Astrocyte of the spinal cord (primary cell): ENCODE data around the gene TTC7B.

Experiments
- DNase-seq: peaks from one replicate; pipeline ENCODE4 v3.0.0; 2011; ENCODE audit warnings: low read depth, low spot score
- H3K4me3 ChIP-seq: 2 replicates; pipeline ENCODE4 v1.5.1; 2011; ENCODE audit warnings: low read depth, mild to moderate bottlenecking, low read length, moderate library complexity
- in situ Hi-C: cut with HindIII; loops from 2 replicates; pipeline ENCODE4 v1.10.0; 2017; ENCODE audit warnings: low sequenced_read_pairs
- TF ChIP-seq, protein P1 (sequence below): IDR thresholded peaks from 2 replicates; pipeline ENCODE4 v1.5.1; 2012; ENCODE audit warnings: low read depth, mild to moderate bottlenecking, low read length, inconsistent platforms

Gene TTC7B

DNA sequence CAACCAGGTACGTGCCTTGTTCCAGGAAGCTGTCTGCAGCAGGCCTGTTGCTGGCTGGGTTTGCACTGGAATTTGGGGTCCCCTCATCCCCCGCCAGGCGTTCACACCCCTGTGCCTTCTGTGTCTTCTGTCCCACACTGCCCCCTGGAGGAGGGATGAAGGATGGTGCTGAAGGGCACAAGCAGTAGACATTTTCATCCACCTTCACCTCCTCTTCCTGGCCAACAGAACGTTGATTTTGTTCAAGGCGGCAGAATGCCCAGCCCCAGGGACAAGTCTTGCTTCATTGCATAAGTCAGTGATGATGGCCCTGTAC, 297.3 kb downstream of the TTC7B start:
- TF ChIP-seq, protein P1, sequence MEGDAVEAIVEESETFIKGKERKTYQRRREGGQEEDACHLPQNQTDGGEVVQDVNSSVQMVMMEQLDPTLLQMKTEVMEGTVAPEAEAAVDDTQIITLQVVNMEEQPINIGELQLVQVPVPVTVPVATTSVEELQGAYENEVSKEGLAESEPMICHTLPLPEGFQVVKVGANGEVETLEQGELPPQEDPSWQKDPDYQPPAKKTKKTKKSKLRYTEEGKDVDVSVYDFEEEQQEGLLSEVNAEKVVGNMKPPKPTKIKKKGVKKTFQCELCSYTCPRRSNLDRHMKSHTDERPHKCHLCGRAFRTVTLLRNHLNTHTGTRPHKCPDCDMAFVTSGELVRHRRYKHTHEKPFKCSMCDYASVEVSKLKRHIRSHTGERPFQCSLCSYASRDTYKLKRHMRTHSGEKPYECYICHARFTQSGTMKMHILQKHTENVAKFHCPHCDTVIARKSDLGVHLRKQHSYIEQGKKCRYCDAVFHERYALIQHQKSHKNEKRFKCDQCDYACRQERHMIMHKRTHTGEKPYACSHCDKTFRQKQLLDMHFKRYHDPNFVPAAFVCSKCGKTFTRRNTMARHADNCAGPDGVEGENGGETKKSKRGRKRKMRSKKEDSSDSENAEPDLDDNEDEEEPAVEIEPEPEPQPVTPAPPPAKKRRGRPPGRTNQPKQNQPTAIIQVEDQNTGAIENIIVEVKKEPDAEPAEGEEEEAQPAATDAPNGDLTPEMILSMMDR, result peak; percentile 39
- no peak for DNase-seq
- no peak overlapping the region for H3K4me3 ChIP-seq
- in situ Hi-C loops, result no loop called here

DNA sequence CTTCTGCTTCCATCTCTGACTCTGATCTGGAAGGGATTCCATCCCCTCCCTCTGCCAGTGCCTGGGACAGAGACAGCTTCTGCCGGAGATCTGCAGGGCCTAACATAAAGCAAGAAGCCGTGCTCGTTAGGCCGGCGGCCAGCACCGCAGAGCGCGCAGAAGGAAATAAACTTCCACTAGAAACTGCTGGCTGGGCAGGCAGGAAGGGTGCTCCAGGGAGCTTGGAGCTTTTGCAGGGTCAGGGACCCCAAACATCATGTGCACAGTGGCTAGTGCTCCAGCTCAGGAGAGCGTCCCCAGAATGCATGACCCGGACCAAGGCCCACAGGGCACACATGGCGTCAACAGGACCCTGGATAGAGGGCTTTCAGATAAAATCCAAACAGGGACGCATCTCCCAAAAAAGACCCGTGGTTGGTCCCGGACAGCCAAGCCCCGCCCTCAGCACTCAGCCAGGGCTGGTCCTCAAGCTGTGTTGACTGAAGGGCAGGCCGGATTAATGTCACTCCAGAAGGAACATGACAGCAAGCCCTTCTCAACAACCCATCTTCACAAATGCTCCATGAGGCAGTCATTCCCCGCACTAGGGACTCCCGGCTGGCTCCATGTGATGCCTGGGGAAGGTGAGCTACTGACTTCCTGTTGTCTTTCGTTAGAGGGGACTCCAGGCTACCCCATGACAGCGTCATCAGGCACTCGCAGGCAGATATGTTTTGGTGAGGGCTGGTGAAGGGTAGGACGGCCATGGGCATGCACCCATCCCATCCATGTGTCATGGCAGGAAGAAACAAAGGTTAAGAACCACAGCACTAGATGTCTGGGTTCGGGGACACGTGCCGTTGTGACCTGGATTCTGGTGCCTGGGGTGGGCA, 297.9 kb downstream of the TTC7B start:
- no peak overlapping the region for H3K4me3 ChIP-seq
- TF ChIP-seq, protein P1, result no peak
- DNase-seq, result no peak
- in situ Hi-C loops, result no loop called here

DNA sequence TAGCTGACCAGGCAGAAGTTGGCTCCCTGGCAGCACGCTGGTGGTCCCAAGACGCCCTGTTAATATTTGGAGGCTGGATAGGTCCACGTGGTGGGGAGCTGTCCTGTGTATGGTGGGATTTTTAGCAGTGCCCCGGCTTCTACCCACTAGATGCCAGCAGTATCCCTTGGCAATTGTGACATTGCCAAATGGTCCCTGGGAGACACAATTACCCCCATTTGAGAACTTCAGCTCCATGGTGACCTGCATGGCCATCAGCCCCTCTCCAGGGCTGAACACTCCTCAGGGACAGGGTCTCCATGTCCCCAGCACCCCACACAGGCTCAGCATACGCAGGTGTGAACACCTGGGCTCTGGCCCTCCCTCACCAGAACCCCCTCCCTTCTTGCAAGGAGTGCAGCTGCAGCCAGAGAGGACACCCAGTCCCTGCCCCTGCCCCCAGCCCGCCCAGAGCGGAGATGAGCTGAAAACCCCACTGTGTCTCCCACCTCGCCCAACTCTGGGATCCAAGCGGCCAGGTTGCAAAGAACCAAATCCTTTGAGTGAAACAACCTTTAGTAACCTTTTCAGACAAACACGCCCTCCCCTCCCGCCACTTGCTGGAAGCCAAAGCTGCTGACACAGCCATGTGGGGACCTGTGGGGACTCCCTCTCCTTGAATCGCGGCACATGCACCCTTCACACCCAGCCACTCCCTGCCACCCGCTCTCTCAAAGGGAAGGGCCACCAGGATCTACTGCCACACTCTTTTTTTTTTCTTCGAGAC, 299.0 kb downstream of the TTC7B start:
- TF ChIP-seq, protein P1, result no peak
- no peak overlapping the region for H3K4me3 ChIP-seq
- in situ Hi-C loops, result no loop called here
- DNase-seq, result no peak

DNA sequence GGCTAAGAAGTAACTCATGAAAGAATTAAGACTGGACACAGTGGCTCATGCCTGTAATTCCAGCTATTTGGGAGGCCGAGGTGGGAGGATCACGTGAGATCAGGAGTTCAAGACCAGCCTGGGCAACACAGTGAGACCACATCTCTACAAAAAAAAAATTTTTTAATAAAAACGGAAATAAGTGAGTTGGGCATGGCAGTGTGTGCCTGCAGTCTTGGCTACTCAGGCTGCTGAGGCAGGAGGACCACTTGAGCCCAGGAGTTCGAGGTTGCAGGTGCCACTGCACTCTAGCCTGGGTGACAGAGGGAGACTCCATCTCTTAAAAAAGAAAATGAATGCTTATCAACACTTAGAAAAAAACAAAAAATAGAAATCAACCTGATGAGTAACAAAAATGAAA, 301.7 kb downstream of the TTC7B start:
- in situ Hi-C loops, result no loop called here
- DNase-seq, result no peak
- TF ChIP-seq, protein P1, result no peak
- no peak overlapping the region for H3K4me3 ChIP-seq

DNA sequence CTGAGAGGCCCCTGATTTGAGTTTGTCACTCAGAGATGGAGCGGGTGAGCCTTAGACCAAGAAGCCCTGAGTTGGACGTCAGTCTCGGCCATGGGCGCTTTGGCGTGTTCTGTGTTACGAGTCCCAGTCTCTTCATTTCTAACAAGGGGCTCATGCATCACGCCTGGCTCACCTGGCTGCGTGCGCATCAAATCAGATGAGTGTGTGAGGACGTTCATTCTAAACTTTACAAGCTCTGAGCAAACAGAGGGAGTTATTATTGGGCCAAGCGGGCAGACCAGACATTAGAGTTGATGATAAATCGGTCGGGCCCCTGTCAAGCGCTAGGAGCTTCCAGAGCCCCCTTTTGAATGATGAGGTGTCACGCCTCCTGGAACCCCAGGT, 302.2 kb downstream of the TTC7B start:
- TF ChIP-seq, protein P1, result no peak
- no peak overlapping the region for H3K4me3 ChIP-seq
- DNase-seq, result no peak
- in situ Hi-C loops, result no loop called here

DNA sequence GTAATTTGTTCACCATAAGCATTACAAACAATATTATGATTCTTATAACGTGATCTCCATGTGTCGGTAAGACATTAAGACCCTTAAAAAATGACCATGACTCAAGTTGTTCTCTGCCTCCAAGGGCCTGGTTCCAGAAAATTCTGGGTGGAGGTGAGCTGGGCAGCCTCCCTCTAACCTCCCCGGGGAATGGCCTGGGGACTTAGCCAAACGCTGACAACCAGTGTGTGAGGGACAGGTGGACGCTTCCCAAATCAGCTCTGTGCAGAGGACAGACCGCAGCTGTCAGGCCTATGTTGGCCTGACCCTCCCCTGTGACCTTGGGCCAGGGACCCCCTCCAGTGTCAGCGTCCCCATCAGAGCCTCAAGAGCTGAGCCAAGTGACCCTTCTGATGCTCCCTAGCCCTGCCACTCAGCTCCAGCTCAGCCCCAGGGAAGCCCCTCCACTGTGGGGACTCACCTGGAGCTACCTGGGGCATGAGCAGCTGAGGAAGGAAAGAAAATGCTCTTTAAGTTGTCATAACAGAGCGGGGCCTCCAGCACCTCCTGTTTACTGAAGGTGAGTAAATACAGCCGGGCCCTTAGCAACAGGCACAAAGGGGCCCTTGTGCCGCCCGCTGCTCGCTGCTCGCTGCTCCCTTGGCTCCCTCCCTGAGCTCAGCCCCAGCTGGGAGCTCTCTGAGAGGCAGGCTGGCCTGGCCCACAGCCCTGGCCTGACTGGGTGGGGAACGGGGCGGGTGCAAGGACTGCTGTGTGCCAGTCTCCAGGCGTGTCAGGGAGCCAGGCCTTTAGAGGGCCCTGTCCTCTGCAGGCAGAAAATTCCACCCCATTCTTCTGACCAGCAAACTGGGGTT, 302.8 kb downstream of the TTC7B start:
- DNase-seq, result peak; percentile 56
- H3K4me3 ChIP-seq, result no peak overlapping the region
- TF ChIP-seq, protein P1, result no peak
- in situ Hi-C loops, result no loop called here
